HG02973 (cell line): ENCODE results near the gene PRKCZ.
"Not testable (repeated sequence)": the region's sequence is repeated elsewhere in the genome, so short reads cannot be mapped to it uniquely, and the experiment has no call there.

ENCODE experiments used
- ATAC-seq: cut with Tn5 transposase; IDR thresholded peaks from one replicate; pipeline ENCODE4 v1.9.1; 2021; ENCODE audit warnings: moderate library complexity; ENCODE audit not compliant: unreplicated experiment

PRKCZ gene

DNA sequence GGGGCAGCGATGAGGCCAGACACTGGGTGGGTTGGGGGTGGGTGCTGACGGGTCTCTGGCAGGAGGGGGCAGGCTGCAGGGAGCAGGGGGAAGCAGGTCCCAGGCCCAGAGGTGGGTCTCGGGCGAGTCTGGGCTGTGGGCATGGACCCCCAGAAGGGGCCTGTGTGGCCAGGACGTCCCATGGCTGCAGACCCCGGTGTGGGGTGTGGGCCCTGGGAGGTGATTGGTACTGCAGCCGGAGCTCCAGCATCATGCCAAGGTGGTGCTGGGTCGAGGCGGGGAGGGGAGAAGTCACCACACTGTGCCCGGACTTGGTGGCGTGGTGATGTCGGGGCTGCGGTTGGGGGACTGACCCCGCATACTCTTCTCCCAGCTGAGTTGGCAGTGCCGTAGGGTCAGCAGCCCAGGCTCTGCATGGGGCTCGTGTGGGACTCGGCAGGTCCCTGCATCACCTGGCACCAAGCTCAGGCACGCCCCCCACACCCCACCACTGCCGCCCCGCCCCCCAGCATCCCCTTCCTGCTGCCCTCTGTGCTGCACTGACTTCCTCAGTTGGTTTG, 31.2 kb downstream of the PRKCZ start:
- no peak for ATAC-seq

DNA sequence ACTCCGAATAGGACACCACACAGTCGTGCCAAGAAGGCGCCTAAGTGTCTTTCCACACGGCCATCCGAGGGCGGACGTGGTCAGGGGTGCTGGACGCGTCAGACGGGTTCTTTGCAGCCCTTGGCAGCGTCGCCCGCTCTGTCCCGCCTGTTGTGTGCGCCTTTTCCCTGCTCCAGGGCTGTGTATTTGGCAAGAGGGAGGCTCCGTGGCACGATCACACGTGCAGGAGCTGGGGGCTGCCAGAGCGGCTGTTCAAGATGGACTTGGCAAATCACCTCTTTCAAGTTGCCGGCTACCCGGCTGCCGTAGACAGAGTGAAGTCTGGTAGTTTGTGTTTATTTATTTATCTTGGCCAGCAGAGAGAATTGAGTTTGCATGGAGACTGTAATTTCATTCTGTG, 31.9 kb downstream of the PRKCZ start:
- ATAC-seq: no peak

DNA sequence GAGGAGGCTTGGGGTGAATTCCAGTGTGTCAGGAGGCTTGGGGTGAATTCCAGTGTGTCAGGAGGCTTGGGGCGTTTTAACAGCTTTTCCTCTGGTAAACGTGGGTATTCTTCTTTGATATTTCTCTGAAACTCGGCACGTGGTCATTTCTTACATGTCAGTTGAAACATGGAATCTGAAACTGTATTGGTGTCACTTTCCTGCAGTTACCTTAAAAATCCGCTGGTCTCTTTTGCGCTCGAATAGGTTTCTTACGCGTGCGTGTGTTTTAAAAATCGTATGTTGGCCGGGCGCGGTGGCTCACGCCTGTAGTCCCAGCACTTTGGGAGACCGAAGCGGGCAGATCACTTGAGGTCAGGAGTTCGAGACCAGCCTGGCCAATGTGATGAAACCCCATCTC, 33.5 kb downstream of the PRKCZ start:
- no peak for ATAC-seq

DNA sequence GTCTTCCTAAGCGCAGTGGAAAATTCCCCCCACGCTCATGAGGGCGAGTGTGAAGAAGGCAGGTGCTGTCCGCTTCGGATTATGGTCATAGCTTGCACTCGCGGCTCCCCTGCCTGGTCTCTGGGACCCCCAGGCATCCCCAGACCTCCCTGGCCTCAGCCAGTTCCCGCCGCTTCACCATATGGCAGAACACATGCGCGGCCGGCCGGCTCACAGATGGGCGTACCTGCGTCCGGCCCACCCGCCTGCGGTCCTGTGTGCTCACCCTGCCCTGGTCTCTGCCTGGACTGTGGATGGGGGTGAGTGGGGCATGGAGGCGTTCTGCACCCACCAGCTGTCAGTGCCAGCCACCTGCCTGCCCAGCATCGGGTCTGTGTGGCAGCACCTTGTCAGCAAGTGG, 34.1 kb downstream of the PRKCZ start:
- ATAC-seq: no peak

DNA sequence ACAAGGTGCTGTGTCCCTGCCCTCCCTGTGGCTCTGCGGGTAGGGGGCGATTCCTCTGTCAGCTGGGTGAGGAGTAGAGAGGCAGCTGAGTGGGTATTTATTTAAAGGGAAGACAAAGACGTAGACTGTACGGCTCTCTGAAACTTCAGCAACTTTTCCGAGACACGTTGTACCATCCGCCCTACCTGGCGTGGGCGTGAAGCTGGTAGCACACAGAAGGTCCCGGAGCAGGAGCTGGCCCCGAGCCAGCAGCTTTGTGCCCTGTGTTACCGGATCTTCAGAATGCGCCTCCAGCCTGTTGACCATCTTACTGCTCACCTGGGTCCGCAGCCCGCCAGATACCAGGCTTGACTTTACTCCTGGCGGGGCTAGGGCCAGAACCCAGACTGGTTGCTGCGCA, 34.9 kb downstream of the PRKCZ start:
- no peak for ATAC-seq

DNA sequence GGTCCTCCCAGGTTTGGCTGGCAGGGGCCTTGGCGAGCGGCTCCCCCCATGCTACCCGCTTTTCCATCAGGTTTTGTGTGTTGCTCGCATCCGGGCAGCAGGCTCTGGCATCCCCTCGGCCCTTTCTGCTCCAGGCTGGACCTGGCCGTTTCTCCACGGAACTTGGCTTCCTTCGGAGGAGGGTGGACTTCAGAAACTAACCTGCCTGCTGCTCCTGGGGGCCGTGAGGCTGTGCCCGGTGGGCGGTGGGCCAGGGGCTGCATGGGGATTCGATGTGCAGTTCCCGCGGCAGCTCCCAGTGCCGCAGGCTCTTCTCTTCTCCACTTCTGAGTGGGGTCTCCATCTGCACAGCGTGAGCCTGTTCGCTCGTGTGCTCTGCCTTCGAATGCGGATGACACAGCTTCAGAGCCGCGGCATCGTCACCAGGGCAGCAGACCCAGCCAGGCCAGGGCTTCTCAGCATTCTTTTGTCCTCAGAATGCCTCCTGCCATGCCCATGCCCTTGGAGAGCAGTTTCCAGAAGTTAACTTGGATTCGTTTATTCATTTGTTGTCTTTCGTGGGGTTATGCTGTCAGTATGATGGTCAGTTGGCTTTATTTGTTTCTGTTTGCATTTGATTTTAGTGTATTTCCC, 36.4 kb downstream of the PRKCZ start:
- no peak for ATAC-seq

DNA sequence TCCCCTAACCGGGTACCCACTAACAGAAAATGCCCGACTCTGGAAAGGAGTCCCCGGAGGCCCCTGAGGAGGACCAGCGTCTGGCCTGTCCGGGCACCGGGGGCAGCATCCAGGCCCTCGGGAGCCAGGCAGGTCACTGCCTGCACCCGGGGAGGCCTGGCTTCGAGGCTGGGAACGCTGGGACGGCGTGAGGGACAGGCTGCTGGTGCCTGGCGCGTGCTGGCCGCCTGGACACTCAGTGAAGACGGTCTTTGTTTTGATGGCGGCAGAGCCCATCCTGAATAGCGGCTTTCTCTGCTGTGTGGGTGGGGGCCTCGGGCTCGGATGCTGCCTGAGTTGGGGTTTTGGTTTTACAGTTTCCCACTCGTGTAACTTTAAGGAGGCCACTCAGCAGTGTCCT, 37.6 kb downstream of the PRKCZ start:
- no peak for ATAC-seq

DNA sequence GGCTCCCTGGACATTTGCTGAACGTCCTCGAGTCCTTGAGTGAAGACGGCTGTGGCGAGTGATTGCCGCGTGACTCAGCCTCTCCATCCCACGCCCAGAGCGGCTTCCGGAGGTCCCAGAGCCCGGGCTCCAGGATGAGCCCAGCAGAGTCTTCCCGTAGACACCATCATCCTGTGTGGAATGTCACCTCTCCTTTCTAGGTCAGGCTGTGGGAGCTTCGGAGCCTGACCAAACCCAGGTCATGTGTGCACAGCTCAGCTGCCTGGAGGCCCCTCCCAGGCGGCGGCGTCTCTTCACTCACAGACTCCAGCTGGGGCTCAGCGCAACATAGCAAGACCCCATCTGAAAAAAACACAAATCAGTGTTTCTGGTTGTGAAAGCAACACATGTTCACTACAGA, 38.2 kb downstream of the PRKCZ start:
- no peak for ATAC-seq

DNA sequence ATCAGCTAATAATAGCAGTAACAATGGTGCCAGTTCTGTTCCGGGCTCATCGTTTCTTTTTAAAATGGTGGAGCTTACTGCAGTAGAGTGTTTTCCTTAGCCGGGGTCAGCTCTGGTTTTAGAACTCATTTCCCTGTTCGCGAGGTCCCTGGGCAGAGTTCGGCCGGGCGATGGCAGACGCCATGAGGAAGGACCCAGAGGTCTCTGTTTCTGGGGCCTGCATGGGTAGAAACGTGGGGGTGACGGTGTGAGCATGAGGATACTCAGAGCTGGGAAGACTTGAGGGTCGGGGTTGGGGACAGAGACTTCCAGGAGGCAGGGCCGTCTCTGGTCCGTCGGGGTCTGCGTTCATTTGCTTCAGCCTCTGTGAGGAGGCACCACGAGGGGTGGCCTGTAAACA, 38.8 kb downstream of the PRKCZ start:
- ATAC-seq: no peak

DNA sequence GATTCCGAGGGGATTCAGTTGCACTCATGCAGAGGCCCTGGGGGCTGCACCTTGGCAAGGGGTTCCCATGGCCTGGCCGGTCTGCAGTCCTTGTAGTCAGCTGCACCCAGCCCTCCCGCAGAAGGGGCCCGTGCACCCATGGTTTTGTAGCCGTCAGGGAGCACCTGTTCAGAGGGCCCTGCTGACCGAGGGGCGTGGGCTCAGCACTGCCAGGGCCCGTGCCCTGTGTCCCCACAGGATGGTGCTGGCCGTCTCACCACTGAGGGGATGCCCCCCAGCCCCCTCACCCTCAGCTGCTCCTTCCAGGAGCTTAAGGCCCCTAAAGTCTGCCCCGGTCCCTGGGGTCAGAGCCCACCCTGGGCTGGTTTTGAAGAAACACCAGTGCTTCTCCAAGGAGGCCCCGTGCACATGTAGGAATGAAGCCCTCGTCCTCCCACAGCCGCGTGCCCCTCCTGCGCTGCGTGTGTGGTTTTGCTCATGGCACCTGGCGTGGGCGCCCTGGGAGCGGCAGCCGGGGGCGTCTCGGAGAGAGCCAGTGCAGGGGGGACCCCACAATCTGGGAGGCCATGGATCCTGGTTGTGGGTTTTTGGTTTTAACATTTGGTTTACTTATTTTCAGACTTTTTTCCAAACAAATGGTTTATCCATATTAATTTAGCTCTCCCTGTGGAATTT, 40.1 kb downstream of the PRKCZ start:
- ATAC-seq: no peak

DNA sequence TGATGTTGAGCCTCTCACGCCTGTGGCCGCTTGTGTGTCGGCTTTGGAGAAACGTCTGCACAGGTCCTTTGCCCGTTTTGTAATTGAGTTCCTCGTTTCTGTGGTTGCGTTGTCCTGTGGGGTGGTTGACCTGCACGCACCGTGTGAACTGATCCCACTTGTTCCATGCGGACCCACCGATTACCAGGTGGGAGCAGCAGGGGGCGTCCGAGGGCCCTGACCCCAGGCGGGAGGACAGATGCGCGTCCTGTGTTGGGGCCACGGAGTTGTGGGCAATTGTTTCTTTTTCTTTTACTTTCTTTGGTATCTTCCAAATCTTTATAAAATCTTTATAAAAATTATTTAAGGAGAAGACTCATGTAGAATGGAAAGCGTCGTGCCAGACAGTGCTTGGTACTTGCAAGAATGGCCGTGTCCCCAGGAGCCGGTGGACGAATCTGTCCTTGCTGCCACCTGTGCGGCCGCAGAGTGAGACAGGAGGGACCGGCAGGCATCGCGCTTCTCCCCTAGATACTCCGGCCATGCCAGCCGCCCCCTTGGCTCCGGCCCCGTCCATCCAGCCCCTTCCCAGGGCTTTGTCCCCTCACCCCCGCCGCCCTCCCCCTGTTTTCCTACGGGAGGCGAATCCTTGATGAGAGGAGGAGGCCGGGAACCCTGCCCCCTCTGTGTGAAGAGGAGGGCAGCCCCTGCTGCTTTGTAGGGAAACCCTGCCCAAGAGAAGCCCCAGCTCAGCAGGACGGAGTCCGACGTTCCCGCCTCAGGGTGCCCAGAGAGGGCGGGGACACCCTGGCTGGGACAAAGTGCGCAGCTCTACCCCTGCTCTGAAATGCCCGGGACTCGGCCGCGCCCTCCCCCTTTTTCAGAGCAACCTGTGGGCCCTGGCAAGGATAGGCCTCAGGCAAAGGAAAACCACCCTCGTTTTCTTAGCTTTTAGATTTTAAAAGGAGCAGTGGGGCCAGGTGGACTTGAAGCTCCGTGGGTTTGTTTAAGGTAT, 41.7 kb downstream of the PRKCZ start:
- ATAC-seq: no peak

DNA sequence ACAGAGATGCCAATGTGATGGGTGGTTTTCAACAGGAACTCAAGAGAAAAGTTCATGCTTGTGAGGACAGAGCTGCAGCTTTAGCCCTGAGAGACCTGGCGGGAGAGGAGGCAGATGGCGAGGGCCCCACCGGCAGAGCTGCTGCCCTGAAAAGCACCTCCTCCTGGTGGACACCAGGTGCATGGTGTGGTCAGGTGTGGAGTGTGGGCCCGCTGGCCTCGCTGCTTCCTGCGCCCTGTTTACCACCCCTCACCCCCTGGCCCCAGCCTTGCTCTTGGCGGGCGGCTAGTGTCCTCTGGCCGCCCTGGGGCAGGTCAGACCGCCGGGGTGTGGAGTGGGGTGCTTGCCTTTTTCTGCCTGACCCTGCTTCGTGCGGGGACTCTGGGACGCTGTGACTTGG, 42.8 kb downstream of the PRKCZ start:
- no peak for ATAC-seq

DNA sequence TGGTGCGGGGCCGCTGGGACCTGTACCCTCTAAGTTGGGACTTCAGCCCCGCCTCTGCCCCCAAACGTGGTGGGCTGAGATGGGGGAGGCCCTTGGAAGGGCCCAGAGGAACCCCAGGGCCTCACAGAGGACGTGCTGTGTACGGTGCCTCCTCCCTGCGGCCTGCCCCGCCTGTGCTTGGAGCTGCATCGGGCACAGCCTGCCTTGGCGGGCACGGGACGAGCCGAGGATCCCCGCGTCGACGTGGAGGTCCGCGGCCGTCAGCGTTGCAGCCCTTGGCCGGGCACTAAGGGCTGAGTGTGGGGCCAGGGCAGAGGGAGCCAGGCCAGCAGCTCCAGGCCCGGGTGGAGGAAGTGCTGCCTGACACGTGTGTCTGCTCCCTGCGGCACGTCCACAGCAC, 43.4 kb downstream of the PRKCZ start:
- ATAC-seq: no peak

DNA sequence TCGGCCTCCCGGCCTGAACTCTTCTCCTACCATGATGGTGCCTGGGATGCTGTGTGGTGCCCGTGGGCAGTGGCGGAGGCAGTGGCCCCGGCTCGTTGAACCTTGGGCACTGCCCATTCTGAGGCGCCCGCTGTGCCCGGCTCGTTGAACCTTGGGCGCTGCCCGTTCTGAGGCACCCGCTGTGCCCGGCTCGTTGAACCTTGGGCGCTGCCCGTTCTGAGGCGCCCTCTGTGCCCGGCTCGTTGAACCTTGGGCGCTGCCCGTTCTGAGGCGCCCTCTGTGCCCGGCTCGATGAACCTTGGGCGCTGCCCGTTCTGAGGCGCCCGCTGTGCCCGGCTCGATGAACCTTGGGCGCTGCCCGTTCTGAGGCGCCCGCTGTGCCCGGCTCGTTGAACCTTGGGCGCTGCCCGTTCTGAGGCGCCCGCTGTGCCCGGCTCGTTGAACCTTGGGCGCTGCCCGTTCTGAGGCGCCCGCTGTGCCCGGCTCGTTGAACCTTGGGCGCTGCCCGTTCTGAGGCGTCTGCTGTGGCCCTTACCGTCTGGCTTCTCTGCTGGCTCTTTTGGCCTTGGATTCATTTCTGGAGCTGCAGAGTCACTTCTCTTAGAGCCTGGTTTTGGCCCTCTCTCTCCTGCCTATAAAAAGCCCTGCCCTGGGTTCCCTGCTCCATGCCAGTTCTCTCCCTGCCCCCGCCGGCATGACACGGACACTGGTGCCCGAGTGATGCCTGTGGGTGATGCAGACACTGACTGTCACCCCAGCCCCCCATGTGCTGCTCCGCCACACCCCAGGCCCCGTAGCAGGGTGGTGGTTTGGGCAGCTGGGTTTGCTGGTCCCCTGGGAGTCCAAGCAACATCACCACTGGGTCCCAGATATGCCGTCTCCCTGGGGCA, 44.3 kb downstream of the PRKCZ start:
- not testable (repeated sequence) for ATAC-seq

DNA sequence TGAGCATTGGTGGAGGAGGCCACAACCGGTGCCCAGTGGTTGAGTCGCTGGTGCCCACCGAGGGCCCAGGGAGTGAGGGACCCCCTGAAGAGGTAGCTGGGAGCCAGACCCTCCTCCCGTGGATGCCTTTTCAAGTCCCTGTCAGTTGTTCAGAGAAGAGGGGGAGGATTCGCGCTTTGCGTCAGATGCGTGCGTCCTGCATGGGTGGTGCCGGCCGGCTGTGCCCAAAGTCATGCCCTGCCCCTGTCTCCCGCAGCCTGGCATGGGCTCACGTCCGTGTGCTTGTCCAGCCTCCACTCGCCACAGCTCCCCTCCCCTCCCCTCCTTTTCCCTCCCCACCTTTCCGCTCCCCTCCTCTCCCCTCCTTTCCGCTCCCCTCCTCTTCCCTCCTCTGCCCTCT, 45.2 kb downstream of the PRKCZ start:
- ATAC-seq: no peak

DNA sequence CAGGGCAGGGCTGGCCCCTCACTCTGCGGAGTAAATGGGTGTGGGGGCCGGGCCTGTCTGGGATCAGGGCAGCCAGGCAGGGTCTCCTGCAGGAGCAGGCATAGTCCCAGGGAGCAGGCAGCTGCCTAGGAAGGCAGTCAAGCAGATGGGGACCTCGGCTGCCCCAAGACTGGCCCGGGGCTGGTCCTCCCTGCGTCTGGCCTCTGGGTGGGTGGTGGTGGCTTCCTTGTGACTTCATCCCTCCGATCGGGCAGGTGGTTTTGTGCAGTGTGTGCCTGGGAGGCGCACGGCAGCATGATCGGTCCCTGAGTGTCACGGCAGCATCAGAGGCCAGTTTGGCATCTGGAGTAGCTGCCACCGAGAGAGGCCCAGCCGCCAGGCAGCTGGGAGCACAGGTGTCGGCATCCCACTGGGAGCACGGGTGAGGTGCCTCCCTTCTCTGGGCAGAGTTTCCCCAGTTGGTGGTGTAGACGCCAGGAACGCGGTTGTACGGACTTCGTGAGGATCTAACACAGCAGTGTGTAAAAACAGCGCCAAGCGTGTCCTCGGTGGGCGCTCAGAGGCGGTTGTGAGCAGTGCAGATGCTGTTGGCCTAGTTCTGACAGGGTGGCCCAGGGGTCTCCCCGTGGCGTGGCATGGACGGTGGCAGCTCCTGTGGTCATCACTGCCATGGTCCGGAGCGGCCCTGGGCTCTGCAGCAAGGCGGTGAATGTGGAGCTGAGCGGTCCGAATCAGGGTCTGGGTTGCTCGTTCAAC, 45.9 kb downstream of the PRKCZ start:
- ATAC-seq: no peak

DNA sequence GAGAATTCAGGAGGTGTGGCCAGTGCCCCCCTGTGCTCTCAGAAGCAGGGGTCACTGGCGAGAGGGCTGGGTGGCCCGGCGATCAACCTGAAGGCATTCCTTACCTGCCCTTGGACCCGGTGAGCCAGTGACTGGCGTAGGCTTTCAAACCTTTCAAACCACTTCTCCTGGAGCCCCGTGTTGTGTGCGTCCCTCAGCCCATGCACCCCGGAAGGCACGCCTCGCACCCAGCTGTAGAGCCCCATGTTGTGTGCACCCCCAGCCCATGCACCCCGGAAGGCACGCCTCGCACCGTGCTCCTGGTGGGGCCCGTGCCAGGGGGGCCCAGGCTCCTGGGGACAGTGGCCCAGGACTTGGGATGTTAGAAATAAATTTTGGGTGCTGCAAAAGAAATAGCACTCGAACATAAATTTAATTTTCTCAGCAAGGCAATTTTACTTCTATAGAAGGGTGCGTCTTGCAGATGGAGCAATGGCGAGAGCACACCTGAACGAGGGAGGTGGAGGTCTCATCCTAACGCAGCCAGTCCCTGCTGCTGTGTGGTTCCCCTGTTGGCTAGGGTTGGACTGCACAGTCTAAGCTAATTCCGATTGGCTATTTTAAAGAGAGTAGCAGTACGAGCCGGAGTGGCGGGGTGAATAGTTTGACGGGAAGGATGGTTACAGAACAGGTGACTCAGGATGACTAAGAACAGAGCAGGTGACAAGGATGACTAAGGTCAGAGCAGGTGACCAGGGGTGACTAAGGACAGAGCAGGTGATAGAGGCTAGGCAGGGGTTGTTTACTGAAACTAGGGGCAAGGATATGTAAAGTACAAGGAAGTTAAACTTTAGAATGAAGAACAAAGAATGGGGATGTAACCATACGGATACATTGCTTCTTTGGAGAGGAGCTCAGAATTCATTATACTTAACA, 47.4 kb downstream of the PRKCZ start:
- no peak for ATAC-seq

DNA sequence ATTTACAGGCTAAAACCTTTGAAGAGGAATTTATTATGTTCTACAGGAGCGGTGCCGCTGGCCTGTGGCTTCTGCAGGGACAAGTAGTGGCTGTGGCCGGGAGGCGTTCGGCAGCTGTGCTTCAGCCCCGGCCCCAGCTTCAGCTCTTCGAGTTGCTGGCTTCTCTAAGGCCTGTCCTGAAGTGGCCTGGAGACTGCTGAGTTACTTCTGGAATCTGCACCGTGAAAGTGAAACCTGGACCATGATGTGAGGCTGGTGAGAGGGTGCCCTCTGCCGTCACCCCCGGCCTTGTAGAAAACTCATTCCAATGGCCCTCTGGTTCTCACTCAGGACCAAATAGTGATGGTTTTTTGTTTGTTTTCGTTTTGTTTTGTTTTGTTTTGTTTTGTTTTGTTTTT, 48.1 kb downstream of the PRKCZ start:
- no peak for ATAC-seq
